ENCODE measurements around the gene CYP4B1. TPM values are rescaled to one million over a fixed set of nuclear protein-coding genes. Genes with fewer than 3 reads are reported as not detected.
A peak's percentile ranks its signal among the peaks of the same experiment; 100 is the strongest.

The CYP4B1 gene
- total RNA-seq, 1 donor from 2014 or later: 6.7 TPM

DNA sequence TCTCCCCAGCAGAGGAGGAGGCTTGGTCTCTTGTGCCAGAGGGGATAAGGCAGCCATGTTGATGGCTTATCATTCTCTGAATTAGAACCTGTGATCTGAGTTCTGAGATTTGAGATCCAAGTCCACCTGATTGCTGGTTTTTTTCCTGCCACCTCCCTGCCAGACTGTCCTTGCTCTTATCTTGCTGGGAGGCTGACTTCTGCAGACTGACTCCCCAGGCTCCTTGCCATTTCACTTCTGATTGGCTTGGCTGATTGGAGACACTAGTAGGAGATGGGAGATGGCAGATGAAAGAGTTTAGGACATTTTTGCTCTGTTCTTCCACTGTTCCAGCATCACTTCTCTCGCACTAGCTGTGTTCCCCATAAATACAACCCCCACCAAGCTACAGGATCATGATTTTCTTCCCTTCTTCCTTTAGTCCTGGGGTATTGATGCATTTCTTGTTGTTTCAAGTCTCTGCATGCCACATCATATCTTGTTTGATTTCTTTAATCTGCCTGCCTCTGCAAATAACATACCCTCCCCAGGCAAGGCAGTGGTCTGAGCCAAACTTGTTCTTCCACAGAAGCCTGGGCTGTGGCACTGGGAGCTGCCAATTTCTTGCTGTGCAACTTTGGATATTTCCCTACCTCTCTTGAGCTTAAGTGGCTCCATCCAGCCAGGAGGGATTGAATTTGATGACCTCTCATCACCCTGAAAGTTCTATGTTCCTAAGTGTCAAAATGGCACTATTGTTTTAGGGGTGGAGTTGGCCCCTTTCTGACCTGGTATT, 963 bp upstream of the CYP4B1 start:
- DNase-seq (ENCODE audit: low spot score): no peak

DNA sequence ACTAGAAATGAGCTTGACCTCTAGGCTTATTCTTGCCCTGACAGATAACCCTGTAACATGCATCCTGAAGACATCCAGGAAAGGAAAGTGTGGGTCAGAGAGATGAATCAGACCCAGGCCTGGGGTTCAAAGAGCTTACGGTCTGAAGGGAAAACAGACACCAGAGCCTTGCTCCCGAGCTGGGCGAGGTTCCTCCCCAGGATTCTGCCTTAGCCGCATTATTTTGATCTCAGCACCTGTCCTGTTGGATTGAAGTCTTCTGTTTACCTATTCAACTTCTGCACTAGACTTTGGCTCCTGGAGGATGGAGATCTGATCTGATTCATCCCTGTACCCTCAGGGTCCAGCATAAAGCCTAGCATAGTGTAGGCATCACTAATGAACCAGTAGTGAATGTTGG, 1.9 kb downstream of the CYP4B1 start:
- no peak for DNase-seq (ENCODE audit: low spot score)

DNA sequence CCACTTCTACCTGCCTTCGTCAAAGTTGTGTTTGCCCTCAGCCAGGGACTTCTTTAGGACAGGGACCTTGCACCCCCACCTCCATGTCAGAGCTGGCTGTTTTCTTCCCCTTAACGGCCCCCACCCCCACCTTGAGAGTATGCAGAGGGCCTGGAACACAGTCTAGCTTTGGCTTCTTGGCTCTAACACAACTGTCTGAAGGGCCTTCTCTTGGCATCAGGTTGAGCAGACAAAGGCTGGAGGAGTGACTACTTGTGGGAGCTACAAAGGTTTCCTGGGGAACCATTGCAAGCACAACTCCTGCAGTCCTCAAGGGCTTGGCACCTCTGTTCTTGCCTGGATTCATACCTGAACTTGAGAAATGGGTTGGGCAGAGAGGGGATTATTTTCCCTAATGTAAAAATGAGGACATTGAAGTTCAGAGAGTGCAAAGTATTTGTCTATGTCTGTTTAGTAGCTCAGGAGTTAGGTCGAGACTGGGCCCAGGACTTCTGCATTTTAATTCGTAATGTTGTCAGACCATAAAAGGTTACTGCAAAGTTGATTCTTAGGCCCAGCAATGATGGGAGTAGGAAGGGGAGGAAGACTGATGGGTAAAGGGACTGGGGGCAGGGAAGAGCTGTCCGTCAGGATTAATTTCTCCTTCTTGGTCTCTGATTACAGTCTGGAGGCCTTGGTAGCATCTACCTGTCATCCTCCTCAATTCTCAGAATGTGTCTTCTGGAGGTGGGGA, 2.6 kb downstream of the CYP4B1 start:
- no peak for DNase-seq (ENCODE audit: low spot score)

- peak; percentile 44 for DNase-seq (ENCODE audit: low spot score)
These were observed 3.2 kb downstream of the CYP4B1 start for GRCh38 chr1:46802081-46802480.

DNA sequence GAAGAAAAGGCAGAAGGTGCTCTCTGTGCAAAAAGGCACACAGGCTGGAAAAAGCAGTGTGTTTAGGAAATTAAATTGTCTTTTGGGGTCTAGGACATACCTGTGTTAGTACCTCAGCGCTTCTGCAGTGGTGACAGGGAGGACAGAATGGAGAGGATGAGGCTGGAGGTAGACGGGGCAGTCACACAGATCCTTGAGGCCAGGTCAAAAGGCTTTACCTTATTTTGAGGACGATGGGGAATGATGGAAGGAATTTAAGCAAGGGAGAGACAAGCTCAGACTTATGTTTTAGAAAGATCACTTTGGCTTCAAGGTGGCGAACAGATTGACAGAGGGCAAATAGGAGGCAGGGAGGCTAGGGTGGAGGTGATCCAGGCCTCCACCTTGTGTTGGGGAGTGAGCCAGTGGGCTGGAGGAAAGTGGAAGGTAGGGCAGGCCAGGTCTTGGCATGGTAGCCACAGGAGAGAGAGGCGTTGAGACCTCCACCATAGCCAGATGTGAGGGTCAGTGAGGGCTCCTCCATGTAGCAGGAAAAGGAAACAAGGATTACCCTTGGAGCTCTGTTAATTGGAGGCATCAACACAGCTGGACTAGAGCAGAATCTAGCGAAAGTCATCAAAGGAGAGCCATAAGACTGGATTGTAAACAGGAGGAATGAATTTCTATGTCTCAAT, 4.2 kb downstream of the CYP4B1 start:
- DNase-seq (ENCODE audit: low spot score): no peak

- DNase-seq (ENCODE audit: low spot score): no peak
These were observed 5.4 kb downstream of the CYP4B1 start for GRCh38 chr1:46804027-46804889.

- DNase-seq (ENCODE audit: low spot score): no peak
These were observed 6.1 kb downstream of the CYP4B1 start for GRCh38 chr1:46804926-46805325.

DNA sequence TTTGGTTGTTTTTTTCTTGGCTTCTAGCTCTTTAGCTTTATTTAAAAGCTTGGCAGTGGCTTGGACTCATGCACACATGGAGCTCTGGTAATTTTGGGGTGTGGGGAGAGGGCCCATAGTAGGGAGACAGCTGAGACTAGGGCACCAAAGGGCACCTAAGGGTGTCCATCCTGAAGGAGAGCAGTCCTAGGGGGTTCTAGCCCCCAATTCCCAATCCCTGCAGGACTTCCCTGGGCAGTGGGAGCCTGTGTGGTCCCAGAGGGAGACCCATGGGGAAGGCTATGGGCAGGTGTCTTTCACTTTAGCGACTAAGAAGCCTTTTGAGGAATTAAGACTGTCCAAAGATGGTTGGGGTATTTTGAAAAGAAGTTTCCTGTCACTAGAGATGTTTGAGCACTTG, 6.9 kb downstream of the CYP4B1 start:
- no peak for DNase-seq (ENCODE audit: low spot score)

DNA sequence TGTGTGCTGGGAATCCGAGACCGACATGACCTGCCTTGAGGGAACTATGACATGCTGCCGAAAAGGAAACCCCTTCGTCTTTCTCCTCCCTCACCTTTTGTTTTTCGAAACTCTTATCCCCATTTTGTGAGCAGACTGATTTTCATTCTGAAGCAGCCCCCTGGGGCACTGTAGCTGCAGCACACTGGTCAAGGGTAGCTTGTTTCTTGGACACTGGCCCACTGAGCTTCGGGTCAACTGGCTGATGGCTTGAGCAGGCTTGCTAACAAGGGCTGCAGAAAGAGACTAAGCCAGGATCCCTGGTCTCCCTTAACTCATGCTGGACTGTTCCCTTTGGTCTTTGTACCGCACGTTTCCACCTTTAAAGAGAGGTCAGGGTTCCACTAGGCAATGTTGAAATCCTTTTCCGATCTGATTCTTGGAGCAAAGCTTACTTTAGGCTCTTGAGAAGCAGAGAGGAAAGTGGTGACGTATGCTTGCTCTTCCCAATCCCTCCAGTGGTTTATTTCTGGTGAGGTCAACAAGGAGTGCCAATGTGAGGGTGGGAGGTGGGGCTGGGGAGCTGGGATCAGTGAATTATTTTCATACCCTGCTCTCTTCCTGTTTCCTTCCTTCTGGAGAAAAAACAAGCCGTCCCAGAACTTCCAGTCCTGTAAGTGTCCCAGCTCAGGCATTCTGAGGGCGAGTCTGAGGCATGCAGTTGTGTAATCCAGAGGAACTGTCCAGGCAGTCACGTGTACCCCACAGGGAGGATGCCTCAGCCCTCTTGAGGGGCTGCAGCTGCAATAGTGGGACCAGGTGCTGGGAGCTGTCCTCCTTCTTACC, 7.6 kb downstream of the CYP4B1 start:
- peak; percentile 65 for DNase-seq (ENCODE audit: low spot score)

GRCh38 chr1:46807046-46807972, 8.5 kb downstream of the CYP4B1 start:
- no peak for DNase-seq (ENCODE audit: low spot score)

- no peak for DNase-seq (ENCODE audit: low spot score)
These were observed 10.2 kb downstream of the CYP4B1 start for GRCh38 chr1:46809071-46809470.

DNA sequence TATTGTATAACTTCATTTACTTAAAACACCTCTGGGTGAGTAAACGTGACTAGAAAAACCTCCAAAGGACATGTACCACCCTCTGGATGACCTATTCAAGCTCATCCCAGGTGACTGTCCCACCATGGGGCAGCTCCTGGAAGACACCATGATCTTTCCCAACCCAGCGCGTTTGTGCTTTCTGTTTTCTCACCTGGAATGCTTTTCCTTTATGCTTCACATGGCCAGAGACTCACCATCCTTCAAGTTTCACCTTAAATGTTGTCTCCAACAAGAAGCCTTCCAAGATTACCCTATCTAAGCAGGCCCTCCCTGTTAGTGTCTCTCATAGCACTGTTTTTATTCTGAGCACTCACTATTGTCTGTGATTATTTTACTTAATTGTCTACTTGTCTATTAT, 11.1 kb downstream of the CYP4B1 start:
- DNase-seq (ENCODE audit: low spot score): no peak

- no peak for DNase-seq (ENCODE audit: low spot score)
These were observed 11.8 kb downstream of the CYP4B1 start for GRCh38 chr1:46810596-46810995.

DNA sequence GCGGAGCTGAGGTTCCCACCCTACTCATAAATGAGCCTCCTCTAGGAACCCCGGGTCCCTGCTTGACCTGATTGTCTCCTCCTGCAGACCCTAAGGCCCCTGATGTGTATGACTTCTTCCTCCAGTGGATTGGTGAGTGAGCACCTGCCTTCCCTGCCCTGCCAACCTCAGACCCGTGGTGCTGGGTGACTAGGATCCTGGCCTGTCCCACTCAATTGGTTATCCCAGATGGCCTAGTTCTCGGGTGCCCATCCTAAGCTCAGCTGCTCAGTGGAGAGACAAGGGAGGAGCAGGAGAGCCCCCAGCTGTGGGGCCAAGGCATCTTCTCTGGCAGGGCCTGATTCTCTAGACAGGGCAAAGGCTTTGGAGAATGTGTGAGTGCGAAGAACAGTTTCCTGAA, 12.2 kb downstream of the CYP4B1 start:
- DNase-seq (ENCODE audit: low spot score): no peak

DNA sequence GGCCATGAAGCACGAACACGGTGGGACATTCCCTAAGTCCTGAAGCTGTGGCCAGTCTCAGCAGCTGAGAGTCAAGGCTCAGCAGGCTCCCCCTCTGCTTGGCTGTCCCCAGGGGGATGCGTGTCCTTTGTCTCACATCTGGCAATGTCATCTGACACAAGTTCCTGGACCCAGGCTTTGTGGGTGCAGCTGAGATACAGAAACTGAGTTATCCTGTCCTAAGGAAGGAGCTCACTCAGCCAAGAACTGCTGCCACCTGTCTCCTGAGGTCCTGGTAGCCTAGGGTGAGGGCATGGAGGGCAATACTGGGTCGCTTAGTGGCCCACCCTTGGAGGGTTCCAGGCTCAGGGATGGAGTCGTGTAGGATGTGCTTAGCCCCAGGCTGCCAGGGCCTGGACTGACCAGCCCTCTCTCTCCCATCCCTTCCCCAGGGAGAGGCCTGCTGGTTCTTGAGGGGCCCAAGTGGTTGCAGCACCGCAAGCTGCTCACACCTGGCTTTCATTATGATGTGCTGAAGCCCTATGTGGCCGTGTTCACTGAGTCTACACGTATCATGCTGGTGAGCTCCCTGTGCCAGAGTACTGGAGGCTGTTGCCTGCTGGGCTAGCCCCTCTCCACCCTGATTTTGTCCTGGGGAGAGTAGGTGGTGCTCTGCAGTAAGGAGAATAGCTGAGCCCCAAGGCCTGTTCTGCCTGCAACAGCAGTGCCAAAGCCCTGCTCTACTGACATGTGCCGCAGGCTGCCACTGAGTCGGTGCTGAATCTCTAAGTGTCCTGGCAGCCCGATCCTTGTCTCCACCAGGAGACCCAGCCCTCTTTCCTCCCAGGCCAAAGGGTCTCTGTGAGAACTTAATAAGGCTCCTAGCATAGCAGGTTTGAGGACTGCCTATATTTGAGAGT, 13.5 kb downstream of the CYP4B1 start:
- DNase-seq (ENCODE audit: low spot score): no peak

DNA sequence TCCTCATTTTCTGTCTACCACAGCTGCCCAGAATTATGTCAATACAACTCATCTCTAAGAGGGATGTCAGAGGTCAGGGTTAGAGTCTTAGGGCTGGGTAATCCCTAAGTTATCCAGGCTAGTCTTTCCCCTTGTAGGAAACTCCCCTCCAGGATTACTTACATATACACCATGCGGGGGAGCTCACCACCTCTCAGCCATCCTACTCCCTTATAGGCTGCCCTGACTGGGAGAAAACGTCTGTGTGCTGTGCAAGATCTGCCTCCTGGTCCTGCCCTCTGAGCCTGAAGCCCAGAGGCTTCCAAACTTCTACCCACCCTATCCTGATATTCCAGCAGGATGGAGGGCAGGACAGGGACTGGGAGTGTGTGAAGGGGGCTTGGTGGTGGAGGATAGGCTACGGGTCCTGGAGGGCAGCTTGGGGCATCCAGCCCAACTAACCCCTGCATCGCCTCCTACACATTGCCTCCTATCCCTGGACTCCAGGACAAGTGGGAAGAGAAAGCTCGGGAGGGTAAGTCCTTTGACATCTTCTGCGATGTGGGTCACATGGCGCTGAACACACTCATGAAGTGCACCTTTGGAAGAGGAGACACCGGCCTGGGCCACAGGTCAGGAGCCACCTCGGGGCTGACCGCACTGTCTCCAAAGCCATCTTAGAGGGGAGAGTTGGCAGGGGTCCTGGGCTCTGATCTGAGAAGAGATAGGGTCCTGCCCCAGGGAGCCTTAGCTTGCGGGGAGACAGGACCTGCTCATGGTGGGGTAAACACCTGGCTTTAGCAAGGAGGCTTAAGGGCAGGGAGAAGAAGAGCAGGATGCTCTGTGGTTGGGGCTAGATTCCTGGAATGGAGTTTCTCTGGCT, 14.4 kb downstream of the CYP4B1 start:
- DNase-seq (ENCODE audit: low spot score): no peak

- no peak for DNase-seq (ENCODE audit: low spot score)
These were observed 15.1 kb downstream of the CYP4B1 start for GRCh38 chr1:46813858-46814396.
